Kasumi-1 (cell line): ENCODE measurements around the gene PPP3CA.
A peak's percentile ranks its signal among the peaks of the same experiment; 100 is the strongest.

Experiments used
- DNase-seq, 2 experiments: peaks; one replicate each; lab custom pipeline; 2025; lab: John Stamatoyannopoulos, UW

Gene PPP3CA

GRCh38 chr4:101050837-101051205, 296.5 kb downstream of the PPP3CA start:
- DNase-seq, result no peak

DNA sequence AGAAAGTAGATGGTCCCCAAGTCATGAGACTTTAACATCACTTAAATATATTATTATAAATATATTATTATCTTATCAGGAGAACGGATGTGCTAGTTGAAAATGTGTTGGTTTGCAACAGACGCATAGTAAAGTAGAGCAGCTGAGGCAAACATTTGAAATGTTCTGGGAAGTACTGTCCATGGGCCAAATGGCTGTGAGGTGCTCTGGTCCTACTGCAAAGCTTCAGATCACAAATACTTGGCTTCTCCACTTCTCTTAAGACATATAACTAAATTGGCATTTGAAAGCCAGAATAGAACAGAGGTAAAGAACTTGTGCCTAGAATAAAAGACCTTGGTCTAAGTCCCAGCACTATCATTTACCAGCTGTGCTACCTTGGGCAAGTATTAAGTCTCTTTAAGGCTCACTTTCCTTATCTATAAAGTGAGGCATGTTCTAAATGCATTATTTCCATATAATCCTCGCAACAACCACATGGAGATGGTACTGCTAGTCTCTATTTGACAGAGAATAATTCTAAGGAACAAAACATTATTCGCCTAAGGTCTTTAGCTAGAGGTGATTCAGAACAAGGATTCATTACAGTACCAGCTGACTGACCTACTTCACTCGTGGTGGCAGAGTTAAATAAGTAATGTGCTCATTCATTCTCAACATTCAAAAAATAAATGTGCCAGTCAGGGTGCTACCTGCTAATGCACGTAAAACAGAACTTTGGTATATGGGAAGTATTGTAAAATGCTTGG, 297.1 kb downstream of the PPP3CA start:
- DNase-seq, result no peak

DNA sequence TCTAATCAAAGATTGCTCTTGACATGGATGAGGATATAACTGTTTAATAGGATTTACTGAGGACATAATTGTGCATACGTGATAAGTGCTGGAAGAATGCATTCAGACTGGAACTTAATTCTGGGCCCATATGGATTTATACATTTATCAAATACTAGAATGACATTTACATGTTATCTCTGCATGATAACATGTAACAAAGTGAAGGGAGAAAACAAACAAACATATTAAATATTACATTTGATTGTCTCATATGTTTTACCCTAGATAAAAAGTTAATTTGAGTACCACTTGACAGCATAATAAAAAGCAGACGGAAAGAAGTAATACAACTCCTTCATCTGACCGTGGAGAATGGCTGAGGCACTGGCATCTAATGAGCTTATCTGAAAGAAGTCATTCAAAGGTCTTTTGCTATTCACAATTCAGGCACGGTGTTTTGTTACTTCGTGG, 297.8 kb downstream of the PPP3CA start:
- DNase-seq, result no peak

DNA sequence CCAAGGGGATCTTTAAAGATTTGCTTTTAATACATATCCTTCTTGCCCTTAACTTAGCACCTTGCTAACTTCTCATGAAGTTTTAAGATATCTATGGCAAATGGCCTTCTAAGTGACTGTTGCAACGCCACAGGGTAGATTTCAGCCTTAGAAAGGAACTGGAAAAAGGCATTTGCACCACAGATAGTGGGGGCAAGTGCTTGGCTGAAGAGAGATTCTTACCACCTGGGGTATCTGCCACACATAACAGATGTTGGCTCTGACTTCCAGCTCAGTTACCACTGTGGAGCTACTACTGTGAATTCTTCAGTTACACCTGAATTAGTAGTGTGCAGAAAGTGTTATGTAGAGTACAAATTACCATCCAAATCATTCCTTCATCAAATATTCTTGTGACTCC, 302.6 kb downstream of the PPP3CA start:
- DNase-seq, result no peak

DNA sequence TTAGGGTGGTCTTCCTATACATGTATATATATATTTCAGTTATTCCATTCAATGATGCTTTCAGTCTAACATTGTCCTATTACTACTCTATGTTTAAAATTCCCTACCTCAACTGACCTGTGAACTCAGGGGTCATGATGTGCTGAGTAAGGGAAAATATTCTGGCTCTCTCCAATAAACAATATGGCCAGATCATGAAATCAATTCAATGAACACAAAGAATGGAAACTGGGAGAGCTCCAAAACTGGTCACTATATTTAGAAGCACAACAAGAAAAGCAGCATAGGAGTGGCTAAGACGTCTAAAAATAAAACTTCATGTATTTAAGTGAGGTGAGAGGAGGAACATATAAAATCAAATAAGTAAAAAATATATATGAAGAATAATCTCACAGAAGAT, 304.5 kb downstream of the PPP3CA start:
- DNase-seq, result no peak

- no peak for DNase-seq
These were observed 306.6 kb downstream of the PPP3CA start for GRCh38 chr4:101040776-101041175.

DNA sequence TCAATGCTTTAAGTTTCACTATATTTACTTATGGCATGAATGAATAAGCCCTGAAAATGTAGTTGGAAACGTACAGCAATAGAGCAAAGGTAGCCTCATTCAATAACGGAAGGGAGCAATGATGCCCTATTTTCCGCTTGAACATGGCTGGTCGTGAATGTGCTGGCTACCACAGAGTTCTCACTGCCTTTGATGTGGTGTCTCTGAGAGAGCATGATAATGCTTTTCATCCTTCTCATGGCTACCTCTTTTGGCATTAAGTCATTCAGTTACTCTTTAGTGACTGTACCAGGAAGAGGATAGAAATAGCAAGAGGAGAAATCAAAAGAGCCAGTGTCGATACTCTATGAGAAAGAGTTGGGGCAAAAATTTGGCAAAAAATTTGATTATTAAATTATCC, 308.0 kb downstream of the PPP3CA start:
- DNase-seq, result no peak

- DNase-seq, result peak; percentile 27 to 37
These were observed 309.4 kb downstream of the PPP3CA start for GRCh38 chr4:101037938-101038413.

- no peak for DNase-seq
These were observed 310.1 kb downstream of the PPP3CA start for GRCh38 chr4:101037249-101037648.

DNA sequence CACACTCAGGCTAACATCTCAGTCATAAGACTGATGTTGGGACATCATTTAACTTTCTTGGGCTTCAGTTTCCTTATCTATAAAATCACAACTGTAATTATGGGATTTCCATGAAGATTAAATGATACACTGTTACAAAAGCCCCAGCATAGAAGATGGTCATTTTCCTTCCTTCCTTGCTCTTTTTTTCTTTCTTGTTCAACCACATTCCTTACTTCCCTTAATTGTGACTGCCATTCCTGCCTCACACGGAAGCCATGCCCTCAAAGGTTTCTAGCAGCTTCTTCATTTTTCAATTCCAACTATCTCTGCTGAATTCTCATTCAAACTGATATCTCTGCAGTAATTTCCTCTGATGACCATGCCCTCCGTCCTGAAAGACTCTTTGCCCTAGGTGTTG, 311.8 kb downstream of the PPP3CA start:
- DNase-seq, result no peak

GRCh38 chr4:101033986-101034385, 313.3 kb downstream of the PPP3CA start:
- no peak for DNase-seq

DNA sequence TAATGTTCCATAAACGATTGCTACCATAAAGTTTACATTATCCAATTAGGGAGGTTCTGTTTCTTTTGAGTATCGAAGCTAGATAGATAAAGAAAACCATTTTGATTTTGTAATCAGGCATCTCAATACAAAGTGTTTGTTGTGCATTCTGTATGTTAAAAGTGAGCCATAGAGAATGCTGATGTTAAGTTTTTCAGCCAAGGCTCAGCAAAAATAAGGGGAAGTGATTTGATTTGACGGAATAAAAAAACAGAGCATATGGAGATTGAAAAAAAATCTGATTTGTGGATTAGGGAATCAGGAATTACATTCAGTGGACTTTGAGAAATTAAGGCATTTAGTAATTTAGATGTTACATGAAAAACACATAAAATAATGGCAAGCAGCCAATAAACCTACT, 314.8 kb downstream of the PPP3CA start:
- DNase-seq, result no peak

DNA sequence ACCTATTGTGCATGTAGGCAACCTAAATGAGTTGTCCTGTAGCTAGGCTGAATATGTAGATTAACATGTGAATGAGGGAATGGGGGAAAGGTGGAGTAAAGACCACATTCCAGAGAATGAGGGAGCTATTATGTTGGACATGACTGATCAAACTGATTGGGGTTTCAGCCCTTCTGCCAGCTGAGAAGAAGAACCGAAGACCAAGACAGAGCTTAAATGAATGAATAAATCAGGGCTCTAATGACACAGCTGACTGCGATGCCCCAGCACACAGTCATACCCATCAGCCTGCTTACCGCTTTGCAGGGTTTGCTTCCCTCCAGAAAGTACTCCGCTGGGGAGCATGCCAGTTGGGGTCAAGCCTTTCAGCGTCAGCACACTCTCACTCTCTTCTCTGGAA, 315.4 kb downstream of the PPP3CA start:
- DNase-seq, result no peak

- DNase-seq, result no peak
These were observed 318.4 kb downstream of the PPP3CA start for GRCh38 chr4:101028886-101029285.

DNA sequence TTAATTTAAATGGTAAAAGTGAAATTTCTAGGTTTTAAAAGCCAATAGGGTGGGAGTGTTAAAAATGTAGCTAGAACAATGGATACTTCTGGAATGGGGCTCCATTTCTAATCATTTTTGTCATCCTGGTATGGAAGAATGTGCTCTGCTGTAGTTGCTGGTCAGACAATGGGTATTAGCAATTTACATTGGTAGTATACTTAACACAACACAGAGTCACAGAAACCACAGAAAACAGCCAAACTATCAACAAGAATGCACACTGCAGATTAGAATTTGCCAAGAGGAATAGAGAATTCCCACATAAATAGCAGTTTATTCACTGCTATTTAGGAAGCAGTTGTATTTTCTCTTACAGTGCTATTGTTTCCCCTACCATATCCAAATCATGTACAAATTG, 319.6 kb downstream of the PPP3CA start:
- DNase-seq, result no peak

DNA sequence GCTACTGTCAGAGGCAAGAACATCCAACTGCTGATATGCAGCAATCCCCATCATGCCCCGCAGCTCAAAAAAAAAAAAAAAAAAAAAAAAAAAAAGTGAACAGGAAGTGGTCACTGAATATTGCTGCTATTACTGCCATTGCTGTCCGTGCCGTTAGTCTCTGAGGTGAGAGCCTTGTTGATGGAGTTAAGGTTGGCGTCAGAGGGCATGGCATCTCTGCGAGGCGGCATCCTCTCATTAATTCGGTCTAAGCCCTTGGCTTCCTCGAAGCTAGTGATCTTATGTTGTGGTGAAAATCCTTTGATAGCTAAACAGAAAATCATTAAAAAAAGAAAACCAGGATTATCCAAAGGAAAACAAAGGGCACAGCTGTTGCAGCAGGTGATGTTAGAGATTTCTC, 321.6 kb downstream of the PPP3CA start:
- no peak for DNase-seq

DNA sequence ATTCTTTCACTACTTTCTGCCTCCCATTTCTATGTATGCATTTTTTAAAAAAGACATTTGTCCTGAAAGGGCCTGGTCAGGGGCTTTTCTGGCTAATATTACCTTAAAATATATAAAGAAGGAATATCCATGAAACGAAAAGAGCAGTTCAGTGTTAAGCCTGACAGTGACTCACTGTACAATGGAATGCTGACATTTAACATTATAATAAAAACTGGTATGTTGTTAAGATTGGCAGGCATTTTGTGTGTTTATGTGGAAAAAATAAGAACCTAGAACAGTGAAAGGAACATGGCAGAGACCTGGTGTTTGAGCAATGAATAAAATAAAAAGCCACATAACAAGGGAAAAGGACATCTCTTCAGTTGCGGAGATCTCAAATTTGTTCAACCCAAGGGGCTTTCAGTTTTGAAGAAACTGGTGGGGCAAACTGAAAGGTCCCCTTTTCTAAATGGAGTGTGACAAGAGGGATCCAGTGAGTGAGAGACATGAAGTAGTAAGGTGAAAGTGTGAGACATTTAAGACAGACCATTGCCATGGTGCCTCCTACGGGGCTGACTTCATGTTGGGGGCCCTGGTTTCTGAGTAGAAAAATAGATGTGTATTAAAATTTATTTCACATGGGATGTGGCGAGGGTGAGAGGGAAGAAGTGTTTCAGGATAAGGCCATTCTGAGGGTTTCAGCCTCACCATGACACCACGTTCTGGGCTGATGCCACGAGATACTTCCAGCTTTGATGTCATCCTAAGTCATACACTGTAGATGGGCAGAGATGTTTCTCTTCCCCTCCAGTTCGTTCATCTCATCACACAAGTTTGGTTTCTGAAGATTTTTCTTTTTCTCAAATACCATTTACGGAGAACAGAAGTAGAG, 324.9 kb downstream of the PPP3CA start:
- no peak for DNase-seq

DNA sequence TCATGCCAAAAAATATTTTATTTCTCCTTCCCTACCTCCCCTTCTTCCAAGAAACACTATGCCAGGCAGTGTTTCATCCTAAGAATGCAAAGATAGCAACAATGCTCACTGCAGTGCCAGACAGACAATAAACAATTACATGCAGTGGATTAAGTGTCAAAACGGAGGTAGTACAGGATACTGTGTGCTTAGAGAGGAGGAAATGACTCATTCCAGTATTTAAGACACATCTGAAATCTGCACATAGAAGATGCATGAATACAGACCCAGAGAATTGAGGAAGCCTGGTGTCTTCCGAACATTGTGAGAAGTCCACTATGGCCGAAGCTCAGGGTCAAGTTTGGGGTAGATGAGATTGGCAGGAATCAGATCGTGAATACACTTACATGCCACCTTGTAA, 326.4 kb downstream of the PPP3CA start:
- peak; percentile 85 to 90 for DNase-seq

DNA sequence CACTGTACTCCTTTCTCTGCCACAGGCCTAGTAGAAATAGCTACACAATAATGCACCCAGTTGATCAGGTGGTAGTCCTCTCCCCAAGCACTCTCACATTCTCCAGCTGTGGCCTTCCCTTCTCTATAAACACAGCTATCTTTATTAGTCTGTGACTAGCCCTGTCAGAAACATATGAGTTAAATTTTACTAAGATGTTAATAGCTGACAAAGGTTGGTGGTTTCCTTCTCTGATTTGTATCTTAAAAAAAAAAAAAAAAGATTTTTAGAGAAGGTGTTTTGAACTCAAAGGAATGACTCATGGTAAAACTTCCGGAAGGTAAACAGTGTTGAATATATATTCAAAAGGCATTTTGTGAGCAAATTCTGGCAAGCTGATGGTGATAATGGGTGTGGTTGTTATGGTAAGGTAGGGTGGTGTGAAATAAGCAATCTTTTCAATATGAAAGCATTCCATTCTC, 327.4 kb downstream of the PPP3CA start:
- DNase-seq, result no peak

DNA sequence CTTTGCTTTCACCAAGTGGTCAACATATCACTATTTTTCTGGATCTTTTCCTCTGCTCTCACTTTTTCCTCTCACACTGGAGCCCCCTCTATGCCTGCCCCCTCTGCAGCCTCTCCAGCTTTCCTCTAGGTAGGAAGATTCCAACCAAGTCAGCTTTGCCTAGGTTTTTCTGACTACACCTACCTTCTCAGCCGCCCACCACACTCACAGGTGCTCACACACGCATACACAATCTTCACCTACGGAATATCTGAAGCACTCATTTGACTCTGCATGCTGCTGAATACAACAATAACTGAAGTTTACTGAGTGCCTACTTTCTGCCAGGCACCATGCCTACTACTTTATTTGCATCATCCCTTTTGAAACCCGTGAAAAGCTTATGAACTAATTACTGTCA, 328.0 kb downstream of the PPP3CA start:
- DNase-seq, result no peak

DNA sequence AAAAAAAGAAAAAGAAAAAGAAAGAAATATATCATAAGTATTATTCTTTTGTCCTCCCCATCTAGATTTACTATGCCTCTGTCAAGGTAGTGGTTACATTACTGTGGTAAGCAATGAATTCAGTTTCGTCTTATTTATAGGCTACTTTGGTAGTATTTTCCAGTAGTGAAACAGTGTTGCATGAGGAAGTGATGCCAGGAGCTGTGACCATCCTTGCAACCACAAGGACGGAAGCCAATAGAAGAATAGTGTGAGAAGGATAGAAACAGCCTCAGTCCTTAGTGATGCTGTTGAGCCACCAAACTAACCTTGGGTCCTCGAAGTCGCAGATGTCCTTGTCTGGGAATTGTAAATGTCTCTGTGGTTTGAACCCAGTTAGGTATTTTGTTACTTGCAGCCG, 328.5 kb downstream of the PPP3CA start:
- DNase-seq, result peak; percentile 58 to 59

- no peak for DNase-seq
These were observed 332.9 kb downstream of the PPP3CA start for GRCh38 chr4:101014417-101014816.

GRCh38 chr4:101010987-101011386, 336.3 kb downstream of the PPP3CA start:
- DNase-seq, result no peak
